ENCODE results near the gene RPTOR.

DNA sequence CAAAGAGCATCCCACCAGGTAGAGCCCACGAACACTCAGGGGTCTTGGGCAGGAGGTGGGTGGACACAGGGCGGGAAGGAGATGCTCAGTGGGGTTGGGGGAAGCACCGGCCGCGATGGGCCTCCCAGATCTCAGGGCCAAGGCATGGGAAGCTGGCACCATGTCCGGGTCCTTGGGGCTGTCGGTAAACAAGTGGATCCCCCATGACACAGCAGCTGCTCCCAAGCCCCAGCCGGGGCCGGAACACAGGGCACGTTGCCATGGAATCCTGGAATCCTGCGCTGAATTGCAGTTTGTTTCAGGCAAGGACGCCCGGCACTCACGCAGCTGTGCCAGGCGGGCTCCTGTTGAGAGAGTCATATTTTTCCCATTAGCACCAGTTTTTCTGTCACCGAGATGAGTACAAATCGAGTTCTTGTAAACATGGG, 424.0 kb downstream of the RPTOR start:
- TF ChIP-seq POLR2AphosphoS5 (IDR thresholded peaks at IDR 0.05; ENCODE audit: borderline replicate concordance, low read depth, low read length) = no peak
- TF ChIP-seq EZH2 (IDR thresholded peaks at IDR 0.05) = no peak
